ENCODE measurements around the gene APCDD1L. TPM values are rescaled to one million over a fixed set of nuclear protein-coding genes. Genes with fewer than 3 reads are reported as not detected.
A peak's percentile ranks its signal among the peaks of the same experiment; 100 is the strongest.

APCDD1L gene
- total RNA-seq, 1 donor from 2014 or later = 1.1 TPM

DNA sequence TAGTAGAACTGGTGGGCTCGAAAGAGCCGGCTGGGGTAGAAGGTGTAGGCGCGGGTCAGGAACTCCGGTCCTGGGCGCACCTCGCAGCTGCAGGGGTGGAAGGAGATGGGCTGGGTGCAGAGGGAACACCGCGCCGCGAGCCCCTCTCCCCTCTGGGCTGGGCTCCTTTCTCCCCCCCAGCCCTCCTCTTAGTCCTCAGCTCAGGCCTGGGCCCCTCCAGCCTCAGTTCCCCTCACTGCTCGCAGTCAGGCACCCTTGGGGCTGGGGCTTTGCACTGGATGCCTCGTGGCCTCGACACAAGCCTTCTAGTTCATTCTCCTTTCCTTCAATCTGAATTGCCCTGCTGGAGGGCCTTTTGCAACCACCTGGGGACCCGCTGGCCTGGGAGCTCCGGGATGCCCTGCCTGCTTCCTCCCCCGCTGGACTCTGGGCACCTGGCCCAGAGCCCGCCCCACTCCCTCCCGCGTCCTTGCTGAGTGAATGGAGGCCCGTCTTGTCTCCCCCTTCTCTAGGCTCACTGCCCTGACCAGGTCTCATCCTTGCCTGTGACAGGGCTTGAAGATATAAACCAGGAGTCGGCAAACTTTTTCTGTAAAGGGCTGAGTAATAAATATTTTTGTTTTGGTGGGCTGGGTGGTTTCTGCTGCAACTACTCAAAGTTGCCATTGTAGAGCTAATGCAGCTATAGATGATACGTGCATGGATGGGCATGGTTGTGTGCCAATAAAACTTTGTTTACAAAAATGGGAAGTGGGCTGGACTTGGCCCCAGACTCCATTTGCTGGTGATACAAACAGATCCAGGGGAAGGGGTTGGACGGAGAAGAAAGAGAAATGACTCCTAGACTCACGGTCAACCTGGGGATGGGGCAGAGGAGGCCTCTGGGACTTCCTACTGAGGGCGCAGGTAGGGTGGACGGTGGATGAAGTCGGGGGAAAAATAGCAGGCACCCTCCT, 47.3 kb downstream of the APCDD1L start:
- DNase-seq (ENCODE audit: low spot score) = no peak

DNA sequence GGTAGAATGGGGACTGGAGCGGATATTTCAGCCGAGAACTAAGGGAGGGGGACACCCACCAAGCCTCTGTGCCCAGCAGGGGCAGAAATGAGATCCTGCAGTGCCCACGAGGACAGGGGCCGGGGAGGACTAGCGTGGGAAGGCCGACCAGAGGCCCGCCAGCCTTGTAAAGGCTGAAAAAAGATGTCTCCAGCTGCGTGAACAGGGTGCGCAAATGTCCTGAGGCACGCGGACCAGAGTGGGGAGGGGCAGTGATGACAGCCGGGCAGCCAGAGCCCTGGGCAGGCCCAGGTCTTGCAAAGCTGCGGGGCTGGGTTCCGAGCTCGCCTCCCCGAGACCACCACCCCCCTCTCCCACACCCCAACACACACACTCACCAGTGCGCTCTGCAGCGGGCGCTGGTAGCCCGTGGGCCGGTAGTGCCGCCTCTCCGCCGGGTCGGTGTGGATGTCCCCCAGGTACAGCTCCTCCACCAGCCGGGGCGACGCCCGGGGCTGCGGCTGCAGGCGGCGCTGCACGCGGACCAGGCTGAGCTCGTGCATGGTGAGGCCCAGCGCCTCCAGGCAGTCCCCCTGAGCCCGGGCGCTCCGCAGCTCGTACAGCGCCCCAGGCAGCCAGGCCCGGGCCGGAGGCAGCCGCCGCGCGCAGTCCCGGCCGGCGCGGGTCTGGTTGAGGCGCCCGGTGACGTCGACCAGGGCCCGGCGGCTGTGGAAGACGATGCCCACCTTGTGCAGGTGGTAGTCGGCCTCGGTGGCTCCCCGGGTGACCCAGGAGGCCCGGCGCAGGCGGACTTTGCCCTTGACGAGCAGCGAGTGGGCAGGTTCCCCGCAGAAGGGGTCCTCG, 48.2 kb downstream of the APCDD1L start:
- no peak for DNase-seq (ENCODE audit: low spot score)

DNA sequence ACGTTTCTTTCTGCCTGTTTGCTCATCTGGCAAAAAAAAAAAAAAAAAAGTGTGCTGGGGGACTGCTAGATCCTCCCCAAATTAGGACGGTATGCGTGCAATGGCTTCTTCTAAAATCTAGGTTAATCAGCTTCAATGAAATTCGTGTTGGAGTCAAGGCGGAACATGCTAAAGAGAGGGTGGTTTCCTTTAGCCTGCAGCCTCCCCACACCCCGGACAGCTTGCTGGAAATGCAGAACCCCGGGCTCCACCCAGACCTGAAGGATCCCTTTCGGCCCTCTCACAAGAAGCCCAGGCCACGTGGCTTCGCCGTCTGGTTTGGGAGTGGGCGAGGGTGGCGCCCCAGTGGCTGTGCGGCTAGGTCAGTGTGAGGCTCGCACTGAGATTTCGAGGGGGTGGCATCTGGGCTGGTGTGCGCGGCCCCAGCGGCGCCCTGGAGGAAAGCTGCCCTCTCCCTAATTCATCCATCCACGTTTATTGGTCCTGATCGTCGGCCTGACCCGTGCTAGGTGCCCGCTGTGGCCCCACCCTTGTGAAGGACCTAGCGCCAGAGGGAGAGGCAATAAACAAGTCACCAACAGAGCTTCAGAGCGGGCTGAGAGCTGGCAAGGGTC, 49.0 kb downstream of the APCDD1L start:
- DNase-seq (ENCODE audit: low spot score) = no peak

DNA sequence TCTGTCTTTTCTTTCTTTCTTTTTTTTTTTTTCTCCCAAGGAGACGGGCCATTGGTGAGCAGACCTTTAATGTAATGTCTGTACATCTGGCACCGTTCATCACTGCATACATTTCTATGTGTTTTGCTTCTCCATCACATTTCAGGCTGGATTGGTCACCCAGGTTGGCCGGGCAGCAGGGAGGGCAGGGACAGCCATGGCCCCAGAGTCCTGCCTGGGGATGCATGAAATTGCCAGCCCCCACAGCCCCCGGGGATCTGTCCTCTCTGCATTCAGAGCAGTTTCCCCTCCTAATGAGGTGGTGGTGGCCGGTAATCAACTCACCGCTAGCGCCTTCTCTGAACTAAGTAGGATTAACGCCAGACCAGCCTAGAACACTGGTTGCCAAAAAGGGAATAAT, 50.4 kb downstream of the APCDD1L start:
- no peak for DNase-seq (ENCODE audit: low spot score)

DNA sequence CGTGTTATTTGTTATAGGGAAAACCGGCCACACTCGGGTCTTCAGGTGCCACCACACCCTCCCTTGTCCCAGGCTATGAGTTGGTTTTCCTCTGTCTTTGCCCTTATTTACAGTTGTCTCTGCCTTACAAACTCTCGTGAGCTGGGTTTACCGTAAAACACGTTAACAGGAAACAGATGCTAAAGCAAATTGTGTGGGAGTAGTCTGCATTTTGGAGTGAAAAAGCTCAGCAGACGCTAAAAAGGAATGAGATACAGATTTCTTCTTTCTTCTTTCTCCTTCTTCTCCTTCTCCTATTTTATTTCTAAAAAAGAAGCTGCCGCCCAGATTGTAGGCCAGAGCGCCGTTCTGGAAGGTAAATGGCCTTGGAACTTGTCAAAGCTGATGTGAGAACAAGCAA, 51.9 kb downstream of the APCDD1L start:
- no peak for DNase-seq (ENCODE audit: low spot score)

DNA sequence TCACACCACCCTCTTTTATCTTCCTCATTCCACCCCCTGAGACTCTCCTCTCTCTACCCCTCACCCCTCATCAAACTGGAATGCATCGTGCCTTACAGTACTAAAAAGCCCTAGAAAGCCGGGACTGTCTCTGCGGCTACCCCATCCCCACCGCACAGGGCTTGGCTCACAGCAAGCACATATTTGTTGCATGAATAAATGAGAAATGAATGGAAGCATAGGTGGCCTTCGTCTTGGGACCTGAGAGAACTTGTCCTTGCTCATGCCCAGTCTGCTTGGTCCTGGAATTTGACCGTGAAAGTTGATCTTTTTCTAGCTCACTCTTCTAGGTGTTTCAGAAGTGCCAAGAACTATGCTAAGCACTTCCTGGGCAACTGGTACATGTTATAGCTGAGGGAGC, 53.3 kb downstream of the APCDD1L start:
- DNase-seq (ENCODE audit: low spot score) = no peak

DNA sequence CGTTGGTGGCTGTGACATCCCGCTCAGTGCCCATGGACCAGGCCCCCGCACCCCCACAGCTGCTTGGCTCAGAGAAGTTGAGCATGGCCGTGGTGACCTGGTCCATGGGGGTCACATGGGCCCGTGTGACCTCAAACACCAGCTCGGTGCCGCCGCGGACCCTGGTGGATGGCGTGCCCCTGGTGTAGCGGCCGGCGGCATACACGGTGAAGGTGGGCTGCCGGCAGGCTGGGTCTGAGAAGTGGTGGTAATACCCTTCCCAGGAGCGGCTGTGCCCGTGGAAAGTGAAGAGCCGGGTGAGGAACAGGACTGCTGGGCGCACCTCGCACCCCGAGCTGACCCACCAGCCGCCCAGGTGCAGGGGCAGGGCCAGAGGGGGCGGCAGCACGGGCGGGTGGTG, 54.1 kb downstream of the APCDD1L start:
- DNase-seq (ENCODE audit: low spot score) = no peak

DNA sequence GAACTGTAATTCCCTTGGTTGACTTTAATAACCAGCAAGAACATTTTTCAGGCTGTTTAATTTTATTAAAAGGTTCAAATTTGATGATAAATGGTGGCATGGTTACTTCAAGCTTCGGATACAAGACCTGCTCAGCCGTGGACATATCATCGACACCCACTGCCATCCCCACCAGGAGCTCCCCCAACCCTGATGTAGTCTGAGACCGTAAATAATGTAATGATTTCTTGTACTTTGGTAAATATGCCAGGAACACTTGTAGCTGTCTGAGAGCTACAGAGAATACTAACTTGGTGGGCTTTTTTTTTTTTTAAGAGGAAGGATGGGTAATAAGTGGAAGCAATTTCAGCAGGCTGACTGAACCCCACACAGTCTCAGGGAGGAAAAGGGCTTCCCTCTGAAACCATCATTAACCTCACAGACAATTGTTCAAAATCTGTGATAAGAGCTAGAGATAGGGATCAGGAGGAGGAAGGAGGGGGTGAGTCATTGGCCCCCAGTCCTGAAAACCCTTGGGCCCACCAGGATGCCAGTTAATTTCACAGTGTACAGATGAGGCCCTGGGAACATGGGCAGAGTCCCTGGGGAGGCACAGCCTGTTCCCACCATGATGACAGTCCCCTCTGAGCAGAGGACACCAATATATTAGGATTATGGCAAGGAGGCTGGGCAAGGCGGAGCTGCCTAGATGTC, 56.0 kb downstream of the APCDD1L start:
- DNase-seq (ENCODE audit: low spot score) = no peak

DNA sequence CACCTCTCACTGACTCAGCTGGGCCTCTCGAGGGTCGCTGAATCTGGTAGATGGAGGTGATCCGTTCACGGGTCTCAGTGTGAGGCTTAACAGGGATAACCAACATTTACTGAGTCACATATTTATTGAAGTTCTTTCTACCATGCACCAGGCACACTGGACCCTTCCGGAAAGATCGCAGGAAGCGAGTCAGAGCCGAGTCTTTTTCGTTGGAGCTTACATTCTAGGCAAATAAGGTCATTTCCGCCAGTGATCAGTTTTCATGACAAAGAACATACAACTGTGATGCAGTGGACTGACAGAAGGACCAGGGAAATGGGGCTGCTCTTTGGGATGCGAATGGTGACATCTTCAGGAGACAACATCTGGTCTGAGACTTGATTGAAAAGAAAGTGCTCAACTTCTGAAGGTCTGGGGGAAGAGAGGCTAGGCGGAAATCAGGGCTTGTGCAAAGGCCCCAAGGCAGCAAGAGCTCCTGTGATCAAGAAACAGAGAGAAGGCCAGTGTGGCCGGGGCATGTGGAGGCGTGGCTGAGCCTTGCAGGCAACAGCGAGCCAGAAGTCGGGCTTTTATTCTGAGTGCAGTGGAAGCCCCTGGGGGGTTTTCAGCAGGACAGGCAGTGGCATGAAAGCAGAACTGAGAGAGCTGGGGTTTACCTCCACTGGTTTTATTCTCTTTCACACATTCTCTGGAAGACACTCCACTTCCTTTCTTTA, 56.7 kb downstream of the APCDD1L start:
- no peak for DNase-seq (ENCODE audit: low spot score)

DNA sequence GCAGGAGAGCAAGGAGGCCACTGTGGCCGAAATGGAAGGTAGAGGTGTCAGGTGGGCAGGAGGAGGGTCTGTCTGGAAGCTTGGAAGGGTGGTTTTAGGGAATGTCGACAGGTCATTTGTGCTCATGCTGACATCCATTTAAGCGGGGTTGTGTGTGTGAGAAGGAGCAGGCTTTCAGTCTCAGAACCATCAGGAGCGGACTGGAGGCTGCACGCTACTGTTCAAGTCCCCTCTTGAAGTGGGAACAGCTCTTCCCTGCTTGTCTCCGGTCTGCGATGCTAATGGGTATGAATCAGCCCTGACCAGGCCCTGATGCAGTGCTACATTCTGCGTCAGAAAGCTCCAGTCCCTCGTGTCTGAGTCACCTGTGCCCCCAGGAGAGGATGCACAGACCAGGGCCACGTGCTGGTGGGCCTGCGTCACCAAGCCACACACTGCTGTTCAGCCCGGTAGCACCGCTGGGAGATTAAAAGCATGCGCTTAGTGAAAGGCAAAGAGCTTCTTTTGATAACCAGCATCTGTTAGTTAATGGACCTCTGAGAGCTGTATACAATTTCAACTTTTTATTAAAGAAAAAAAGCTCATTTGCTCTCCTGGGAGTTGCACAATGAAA, 58.0 kb downstream of the APCDD1L start:
- no peak for DNase-seq (ENCODE audit: low spot score)

DNA sequence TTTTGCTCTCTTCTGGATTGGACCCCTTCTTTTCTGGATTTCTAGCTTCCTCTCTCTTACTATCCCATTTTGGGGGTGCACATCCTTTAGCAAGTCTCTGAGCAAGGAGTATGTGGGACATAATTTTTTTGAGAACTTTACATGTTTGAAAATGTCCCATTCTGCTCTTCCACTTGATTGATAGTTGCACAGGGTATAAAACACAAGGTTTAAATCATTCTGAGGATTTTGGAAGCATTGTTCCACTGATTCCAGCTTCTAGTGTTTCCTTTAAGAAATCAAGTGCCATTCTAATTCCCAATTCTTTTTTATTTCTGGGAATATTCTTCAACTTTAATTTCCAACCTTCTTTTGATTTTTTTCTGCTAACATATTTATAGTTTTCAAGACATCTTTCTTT, 60.7 kb downstream of the APCDD1L start:
- DNase-seq (ENCODE audit: low spot score) = no peak

DNA sequence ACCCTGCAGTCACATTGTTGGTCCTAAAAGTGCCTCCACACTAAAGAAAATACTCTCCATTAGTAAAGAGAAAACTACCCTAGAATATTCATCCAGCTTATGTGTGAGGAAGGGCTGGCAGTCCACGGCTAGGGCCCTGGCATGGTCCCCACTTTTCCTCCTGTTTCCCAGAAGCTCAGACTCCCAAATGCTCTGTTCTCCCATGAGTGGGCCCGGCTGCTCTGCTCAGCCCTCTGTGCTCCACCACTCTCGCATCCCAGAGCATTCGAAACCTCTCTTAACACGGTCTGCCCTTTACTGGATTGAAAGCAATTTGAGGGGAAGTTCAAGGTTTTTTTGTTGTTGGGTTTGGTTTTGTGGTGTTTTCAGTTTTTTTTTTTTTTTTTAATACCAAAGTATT, 61.8 kb downstream of the APCDD1L start:
- no peak for DNase-seq (ENCODE audit: low spot score)

DNA sequence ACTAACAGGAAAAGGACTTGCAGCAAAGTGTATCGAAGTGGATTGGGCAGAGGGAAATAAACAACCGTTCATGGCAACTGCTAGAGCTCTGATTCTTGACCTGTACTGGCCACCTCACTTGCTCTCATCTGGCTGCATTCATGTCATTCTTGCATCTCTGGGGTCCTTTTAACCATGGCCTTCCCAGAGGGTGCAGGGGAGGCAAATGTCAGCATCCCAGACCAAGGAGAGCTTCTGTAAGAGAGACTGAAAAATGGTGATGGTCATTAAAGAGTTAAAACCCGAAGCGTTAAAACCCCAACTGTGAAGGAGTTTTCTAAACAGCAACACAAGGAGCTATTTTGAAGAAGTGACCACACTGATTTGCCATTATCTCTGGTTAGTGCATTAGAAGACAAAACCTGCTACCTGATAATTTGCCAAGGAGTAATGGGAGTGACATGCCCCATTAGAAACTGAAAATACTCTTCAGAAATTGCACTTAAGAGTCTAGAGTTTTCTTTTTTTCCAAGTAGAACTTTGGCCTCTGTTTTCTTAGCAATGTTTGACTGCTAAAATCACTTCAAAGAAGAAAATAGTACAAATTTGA, 62.4 kb downstream of the APCDD1L start:
- no peak for DNase-seq (ENCODE audit: low spot score)

DNA sequence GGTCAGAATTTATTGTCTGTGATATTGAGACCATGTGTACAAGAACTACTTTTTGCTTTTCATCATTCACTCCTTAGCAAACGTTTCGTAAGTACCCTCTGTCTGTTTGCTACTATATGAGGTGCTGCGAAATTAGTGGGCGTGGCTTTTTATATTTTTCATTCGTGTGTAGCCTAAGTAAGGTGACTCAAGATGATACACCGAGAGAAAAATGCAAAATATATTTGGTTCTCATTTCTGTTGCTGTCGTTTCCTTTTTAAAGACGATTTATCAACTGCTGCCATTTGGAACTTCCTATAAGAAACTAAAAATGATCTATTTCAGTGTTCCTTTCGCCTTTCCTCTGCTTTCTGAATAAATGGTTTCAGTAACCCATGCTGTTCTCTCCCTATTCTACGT, 64.9 kb downstream of the APCDD1L start:
- no peak for DNase-seq (ENCODE audit: low spot score)

DNA sequence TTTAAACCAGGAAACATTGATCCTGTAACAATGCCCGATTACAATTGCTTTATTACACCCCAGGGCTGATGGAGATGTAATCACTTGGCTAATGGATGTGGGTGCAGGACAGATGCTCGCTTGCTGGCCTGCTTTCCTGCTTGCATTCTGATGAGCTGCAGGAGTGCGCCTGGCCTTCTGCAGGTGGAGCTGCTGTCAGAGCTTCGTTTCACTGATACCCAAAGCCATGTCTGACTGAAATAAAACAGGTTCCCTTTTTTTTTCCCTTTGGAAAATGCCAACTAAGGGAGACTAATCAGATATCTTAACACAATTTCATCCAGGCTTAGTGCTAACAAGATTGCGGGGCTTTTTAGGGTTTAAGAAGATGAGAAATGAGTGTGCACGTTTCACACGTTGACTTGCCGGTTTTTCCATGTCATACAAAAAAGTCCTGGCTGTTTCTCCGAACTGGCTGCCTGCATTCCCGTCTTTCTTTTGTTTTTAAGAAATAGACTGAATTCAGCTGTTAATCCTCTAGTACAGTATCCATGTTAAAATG, 65.4 kb downstream of the APCDD1L start:
- DNase-seq (ENCODE audit: low spot score) = no peak

DNA sequence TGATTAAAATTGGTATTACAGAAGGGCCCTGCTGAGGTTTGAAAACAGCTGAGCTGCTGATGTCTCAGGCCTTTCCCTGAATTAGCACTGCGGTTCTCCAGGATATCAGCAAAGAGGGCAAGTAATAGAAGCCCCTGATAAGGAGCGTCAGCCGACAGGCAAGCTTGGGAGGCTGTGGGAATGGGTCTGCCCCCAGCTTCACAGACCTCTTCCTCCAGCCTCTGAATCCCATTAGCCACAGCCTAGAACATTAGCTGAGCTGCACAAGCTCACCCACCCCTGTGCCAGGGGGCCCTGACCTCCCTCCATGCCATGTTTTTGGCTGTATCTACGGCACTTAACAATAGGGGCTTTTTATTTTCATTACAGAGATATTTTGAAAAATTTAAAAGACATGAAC, 66.2 kb downstream of the APCDD1L start:
- no peak for DNase-seq (ENCODE audit: low spot score)

DNA sequence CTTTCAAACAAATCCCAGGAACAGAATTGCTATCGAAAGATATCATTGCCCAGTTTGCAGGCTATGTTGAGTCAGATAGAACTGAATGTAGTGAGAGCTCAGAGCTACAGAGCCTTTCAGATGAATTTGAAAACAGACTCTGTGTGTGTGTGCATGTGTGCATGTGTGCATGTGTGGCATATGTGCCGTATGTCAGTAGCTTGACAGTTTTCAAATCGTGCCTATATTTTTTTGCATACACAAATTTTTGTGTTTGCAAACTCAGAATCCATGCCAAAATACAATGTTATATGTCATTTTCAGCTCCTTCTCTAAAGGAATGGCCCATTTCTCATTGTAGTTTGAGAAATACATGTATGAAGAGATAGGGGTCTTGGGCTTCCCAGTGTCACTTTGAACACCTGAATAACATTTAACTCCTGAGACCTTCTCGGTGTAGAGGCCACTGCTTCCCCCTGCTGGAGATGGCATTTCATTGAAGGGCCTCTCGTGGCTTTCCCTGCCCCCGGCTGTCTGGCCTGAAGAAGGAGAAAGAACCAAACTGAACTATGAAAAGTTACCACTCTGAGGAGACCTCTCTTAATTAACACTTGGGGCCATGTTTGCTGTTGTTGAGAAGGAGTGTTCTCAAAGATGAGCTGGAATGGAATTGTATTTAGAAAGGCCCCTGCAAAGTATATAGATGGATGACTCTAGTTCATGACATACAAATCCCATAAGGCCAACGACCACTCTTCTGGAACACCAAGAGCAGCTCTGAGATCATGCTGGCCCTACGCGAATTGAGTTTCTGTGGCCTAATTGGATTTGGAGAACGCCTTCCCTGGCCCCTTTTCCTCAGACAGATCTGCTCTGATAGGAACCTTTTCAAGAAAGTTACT, 67.4 kb downstream of the APCDD1L start:
- DNase-seq (ENCODE audit: low spot score) = peak; percentile 23

DNA sequence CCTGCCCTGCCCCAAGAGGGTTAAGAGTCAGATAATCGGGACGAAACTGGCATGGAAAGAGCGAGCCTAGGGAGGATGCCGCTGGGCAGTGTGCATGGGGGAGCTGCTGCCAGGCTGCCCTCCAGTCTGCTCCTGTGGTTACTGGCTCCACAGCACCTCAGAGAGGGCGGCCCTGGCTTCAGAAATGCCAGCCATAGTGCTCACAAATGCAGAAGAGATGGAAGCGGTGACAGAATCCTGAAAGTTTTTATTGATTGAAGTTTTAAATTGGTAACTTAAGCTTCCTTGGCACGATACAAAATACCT, 68.3 kb downstream of the APCDD1L start:
- no peak for DNase-seq (ENCODE audit: low spot score)

DNA sequence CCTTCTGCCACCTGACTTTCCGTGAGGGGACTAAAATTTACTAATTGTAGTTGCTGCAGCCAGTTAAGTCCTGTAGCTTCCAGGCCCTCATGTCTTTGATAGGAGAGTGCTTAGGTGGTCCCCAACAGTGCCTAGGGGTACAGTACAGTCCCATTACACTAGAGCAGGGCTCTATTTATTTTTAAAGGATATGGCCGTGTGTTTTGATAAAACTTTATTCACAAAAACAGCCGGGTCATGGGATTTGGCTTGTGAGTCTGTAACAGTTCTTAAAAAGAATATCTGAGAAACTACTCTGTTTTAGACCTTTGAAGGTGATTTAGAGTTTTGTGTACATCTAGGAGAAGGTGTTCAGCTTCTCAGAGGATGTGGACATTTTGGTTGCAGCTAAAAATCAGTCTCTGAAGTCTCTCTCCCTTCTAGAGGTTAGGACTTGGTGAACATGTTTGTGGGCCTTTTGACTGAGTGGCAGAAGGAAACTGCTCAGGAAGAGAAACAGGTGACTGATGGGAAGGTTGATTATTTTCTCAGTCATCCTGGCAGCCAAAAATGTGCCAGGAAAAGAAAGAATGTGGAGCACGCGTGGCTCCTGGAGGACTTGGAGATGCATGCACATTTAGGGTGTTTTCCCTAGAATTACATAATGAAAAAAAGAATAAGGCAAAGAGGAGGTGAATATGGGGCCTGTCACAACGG, 68.8 kb downstream of the APCDD1L start:
- no peak for DNase-seq (ENCODE audit: low spot score)
